Activated T-cell treated with anti-CD3 and anti-CD28 coated beads for 1 hour (primary cell): Measurements from ENCODE around the gene CAVIN1.
"Not testable (repeated sequence)": the region's sequence is repeated elsewhere in the genome, so short reads cannot be mapped to it uniquely, and the experiment has no call there.

ENCODE experiments used
- DNase-seq: peaks from one replicate; pipeline ENCODE4 v3.0.0-alpha.2; 2020; ENCODE audit warnings: low read depth

The CAVIN1 gene

DNA sequence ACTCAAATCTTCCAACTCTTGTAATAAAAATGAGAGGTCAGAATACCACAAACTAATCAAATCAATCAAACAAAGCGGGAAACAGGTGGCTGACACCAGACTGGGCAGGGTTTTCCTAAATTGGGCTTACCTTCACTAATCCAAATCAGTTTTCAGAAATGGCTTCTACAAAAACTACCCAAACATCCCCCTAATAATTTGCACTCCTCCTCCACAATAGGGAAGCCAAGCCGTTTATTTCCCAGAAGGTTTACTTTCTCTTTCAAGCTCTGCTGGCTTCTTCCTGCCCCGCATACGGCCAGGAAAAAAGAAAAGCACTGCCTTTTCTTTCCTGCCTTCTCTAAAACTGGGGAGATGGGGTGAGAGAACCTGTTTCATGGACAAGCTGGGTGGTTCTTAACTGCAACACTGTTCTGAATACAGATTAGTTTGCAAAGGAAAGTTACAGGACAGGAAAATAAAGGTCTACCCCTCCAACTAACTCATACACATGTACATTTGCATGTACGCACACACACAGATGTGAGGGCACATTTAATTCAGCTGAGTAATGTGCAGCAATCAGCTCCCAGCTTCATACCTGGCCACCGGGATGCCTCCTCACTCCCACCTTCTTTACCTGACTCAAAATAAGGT is 44.0 kb downstream of the CAVIN1 start:
- no peak for DNase-seq

DNA sequence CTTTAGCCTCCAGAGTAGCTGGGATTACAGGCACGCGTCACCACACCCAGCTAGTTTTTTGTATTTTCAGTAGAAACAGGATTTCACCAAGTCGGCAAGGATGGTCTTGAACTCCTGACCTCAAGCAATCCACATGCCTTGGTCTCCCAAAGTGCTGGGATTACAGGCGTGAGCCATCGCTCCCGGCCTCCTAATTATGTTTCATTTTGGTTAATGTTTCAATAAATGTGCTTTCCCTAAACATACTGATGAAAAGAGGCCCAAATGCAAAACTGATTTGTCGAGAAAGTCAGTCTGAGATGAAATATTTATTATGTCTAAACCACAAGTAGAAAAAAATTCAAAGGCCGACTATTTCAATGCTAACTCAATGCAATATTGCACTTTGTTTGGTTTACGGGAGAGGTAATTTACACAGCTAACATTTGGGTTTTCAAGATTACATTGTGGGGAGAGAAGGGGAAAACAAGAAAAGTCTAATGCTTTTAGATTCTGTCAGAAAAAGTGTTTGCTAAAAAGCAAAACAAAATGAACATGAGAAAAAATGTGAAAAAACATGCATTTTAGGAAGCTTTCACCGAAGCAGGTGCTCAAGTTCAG is 44.6 kb downstream of the CAVIN1 start:
- DNase-seq: no peak

DNA sequence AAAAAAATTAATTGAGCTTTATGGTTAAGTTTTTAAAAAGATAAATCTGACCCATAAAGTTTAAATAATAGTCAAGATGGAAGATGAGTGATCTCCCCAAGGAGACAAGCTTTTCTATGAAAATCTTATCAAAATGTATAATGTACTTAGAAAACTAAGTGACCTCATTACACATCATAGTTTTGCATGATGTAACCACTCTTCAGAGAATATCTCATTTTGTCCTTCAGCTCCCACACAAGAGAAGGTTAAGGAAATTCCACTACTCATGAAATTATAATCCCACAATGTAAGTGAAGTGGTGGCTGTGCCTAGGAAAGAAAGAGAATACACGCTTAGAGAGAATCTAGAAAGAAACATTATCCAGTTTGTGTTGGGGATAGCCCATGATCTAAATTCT is 49.2 kb downstream of the CAVIN1 start:
- DNase-seq: no peak

DNA sequence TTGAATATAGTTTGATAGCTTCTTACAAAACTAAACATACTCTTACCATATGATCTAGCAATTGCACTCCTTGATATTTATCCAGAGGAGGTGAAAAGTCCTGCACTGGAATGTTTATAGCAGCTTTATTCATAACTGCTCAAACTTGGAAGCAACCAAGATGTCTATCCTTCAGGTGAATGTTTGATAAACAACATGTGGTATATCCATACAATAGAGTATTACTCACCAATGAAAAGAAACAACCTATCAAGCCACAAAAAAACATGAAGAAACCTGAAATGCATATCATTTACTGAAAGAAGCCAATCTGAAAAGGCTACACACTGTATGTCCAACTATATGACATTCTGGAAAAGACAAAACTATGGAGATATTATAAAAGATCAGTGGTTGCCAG is 50.9 kb downstream of the CAVIN1 start:
- no peak for DNase-seq

DNA sequence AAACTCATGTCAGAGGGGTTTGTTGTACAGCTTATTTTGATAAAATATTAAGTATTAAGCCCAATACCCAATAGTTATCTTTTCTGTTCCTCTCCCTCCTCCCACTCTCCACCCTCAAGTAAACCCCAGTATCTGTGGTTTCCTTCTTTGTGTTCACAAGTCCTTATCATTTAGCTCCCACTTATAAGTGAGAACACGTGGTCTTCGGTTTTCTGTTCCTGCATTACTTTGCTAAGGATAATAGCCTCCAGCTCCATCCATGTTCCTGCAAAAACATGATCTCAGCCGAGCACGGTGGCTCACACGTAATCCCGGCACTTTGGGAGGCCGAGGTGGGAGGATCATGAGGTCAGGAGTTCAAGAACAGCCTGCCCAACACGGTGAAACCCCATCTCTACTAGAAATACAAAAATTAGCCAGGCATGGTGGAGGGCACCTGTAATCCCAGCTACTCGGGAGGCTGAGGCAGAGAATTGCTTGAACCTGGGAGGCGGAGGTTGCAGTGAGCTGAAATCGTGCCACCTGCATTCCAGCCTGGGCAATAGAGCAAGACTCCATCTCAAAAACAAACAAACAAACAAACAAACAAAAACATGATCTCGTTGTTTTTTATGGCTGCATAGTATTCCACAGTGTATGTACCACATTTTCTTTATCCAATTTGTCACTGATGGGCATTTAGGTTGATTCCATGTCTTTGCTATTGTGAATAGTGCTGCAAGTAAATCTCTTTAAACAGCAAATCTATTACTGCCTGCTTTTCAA is 54.1 kb downstream of the CAVIN1 start:
- DNase-seq: not testable (repeated sequence)

DNA sequence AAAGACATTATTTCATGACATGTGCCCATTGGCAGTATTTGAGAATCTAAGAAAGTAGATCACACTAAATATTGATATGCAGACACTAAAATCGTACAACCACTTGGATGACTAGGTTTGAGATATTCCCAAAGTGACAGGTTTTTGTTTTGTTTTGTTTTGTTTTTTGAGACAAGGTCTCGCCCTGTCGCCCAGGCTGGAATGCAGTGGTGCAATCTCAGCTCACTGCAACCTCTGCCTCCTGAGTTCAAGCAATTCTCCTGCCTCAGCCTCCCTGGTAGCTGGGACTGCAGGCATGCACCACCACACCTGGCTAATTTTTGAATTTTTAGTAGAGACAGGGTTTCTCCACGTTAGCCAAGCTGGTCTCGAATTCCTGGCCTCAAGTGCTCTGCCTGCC is 54.7 kb downstream of the CAVIN1 start:
- not testable (repeated sequence) for DNase-seq

DNA sequence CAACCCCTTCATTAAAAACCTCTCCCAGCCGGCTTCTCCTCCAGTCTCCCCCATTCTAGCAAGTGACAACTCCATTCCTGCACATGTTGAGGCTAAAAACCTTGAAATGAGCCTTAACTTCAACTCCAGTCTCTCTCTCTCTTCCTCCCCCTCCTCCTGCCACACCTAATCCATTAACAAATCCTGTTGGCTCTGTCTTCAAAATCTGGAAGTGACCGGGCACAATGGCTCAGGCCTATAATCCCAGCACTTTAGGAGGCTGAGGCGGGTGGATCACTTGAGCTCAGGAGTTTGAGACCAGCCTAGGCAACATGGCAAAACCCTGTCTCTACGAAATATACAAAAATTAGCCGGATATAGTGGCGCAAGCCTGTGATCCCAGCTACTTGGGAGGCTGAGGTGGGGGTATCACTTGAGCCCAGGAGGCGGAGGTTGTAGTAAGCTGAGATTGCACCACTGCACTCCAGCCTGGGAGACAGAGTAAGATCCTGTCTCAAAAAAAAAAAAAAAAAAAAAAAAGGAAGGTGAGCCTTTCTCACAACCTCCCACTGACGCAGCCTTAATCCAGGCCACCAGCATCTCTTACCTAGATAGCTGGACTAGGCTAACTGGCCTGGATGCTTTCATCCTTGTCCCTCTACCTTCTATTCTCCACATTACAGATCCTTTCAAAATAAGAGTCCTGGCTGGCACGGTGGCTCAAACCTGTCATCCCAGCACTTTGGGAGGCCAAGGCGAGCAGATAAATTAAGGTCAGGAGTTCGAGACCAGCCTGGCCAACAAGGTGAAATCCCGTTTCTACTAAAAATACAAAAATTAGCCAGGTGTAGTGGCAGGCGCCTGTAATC is 56.7 kb downstream of the CAVIN1 start:
- DNase-seq: not testable (repeated sequence)

DNA sequence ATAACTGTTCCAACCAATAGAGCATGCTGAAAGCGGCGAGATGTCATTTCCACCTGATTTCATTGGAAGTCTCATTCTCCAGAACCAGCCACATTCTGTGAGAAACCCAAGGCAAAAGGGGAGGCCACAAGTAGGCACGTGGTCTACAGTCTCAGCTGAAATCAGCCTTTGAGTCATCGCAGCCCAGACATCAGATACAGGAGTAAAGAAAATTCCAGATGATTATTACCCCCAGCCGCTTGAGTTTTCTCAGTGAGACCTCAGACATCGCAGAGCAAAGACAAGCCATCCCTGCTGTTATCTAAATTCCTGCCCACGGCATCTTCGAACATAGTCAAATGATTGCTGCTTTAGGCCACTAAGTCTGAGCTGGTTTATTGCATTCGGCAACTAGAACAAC is 57.9 kb downstream of the CAVIN1 start:
- no peak for DNase-seq

DNA sequence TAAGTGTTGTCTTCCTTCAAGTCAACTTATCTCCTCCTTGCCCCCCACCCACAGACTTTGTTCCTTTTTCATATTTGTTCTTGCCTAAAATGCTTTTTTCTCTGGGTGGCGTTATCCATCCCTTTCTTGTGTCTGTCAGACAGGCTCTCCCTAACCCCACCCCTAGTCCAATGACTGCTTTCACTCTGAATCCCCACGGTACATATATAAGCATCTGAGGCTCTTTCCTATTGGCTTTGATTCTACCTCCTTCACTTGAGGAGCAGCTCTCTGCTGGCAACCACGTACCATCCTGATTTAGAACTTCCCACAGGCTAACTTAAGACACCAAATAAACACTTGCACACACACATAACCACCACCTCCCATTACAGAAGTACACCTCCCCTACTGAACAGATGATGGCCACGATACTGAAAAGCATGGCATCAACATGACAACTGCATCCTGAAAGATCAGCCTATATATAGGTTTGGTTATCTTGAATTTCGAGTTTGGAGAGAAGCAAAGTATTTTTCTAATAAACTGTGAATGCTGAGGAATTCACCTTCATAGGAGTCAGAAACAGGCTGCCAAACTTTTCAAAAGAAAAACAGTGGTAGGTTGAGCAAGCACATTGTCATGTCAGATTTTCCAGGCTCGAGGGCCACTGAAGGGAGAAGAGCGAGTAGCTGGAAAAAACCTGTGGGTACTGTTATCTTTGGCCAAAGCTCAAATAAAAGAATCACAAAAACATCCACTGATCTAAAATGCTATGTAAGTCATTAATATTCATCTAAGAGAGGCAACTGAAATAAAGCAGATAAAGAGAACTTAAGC is 59.1 kb downstream of the CAVIN1 start:
- DNase-seq: no peak

DNA sequence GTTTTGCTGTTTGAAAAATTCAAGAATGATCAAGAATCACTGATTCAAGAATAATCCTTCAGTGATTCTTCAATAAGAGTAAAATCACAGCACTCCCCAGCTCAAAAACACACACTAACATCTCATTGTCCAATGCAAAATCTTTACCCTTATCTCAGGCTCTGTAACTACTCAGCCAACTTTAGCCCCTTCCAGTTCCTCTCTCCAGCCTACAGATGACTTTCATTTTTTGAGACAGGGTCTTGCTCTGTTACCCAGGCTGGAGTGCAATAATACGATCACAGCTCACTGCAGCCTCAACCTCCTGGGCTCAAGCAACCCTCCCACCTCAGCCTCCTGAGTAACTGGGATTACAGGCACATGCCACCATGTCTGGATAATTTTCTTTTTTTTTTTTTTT is 59.8 kb downstream of the CAVIN1 start:
- DNase-seq: no peak

DNA sequence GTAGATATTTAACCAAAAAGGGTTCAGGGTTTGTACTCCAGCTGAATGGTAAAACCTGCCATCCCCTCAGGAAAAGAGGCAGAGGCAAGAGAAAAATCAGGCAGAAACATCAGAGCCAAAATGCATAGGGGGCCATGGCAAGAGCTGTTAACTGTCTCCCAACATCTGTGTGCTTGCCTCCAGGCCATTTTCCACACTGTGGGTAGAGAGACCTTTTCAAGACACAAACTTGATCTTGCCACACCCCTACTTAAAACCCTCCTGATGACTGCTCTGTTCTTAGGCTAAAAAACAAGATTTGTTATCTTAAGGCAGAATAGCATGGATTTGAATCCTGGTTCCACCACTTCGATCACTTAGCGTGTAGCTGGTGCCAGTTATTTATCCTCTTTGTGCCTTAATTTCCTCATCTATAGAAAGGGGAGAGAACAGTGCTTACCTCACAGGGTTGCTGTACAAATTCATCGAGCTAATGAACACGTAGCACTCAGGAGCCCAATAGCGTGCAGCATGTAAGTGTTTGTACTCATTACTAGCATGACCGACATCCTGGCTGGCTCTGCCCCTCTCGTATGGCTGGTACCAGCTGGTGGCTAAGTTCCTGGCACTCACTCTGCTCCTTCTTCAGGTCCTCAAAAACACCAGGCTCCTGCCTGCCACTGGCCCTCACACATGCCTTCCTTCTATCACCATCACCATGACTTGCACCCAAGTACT is 60.7 kb downstream of the CAVIN1 start:
- no peak for DNase-seq

DNA sequence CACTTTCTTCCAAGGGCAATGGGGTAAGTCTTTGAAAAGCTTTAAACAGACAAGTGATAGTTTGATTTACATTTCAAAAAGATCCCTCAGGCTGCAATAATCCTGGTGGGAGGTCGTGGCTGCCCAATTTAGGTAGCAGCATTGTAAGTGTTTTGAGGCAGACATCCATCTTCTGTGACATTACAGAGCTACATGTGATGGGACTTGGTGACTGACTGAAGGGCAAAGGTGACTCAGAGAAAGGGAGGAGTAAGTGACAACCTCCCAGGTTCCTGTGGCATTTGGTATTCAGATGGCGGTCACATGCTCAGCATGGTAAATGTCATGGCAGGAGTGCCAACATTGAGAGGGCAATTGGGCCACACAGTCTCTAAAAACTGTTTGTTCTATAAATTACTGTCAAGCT is 61.3 kb downstream of the CAVIN1 start:
- no peak for DNase-seq

DNA sequence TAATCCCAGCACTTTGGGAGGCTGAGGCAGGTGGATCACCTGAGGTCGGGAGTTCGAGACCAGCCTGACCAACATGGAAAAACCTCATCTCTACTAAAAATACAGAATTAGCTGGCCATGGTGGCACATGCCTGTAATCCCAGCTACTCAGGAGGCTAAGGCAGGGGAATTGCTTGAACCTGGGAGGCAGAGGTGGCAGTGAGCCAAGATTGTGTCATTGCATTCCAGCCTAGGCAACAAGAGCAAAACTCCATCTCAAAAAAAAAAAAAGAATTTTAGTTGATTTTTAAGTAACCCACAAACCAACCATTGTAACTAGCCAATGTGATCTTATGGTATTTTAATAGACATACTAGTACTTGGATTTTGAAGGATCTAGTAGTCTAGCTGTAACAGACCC is 62.7 kb downstream of the CAVIN1 start:
- not testable (repeated sequence) for DNase-seq

DNA sequence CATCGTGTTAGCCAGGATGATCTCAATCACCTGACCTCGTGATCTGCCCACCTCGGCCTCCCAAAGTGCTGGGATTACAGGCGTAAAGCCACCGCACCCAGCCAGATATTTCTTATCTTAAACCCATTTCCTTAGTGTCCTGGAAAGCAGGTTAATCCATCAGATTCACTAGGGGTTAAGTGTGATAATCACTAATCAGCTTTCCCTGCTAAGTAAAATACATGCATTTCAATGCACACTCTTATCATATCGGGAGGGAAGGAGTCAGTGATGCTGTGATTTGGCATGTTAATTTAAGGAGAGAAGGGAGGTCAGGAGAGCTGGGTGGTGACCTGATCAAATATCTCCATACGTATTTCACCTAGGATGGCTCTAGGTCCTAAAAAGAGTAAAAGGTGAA is 63.9 kb downstream of the CAVIN1 start:
- DNase-seq: no peak

DNA sequence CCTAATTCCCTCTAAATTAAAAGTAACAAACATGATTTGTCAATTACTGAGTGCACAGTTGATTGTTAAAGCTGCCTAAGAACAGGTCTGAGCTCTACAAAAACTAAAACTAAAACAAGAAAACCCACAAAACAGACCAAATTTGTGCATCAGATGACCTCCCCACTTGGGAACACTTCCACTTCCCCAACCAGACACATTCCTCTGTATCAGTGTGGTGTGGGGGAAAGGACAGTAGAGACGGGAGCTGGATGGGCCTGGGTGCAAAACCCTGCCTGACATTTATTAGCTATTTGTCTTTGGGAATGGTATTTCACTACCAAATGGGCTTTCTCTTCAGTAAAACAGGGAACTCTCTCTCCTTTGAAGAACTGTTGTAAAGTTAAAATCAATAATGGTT is 64.6 kb downstream of the CAVIN1 start:
- no peak for DNase-seq

DNA sequence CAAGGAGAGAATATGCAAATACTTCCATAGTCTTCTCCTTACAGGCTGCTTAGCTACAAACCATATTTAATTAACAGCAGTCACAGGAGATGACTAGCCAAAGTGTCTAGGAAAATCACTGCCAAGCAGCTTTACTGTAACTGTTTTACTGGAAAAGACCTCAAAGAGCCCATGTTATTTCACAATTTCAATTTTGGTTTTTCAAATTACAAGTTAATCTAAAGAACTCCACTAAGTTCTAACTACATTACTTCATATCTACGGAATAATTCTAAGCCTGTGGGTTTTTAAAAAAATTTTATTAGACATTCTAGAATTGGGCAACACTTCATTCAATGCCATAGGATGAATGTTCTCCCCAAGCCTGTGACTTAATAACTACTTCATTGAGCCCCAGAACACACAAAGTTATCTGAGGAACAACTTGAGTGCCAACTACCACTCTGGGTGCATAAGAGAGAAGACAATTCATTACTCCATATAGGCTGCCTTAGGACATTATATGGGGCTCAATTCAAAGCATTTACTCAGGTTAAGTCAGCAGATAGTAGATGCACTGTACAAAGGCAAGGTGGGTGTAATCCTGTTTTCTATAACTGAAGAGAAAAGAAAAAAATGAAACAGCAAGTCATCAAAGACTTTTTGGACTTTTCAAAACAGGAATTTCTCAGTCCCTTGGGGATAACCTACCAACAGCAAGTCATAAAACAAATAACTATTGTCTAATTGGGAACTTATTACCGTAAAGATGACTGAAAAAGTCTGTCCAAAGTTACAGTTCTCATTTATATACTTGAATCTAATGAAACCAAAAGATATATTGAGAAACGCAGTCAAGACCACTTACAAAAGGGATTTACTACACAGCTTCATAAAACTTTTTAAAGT is 67.9 kb downstream of the CAVIN1 start:
- DNase-seq: no peak
